ENCODE data around the gene TRPC3.
A peak's percentile ranks its signal among the peaks of the same experiment; 100 is the strongest.
"Not testable (repeated sequence)": the region's sequence is repeated elsewhere in the genome, so short reads cannot be mapped to it uniquely, and the experiment has no call there.

TRPC3 gene

GRCh38 chr4:121943941-121944340 lies 7.9 kb downstream of the TRPC3 start:
- no peak for DNase-seq

- DNase-seq = no peak
These were observed 12.2 kb downstream of the TRPC3 start for GRCh38 chr4:121939690-121940089.

- DNase-seq = no peak
These were observed 13.4 kb downstream of the TRPC3 start for GRCh38 chr4:121938282-121939092.

- DNase-seq = no peak
These were observed 15.8 kb downstream of the TRPC3 start for GRCh38 chr4:121936101-121936500.

- no peak for DNase-seq
These were observed 17.2 kb downstream of the TRPC3 start for GRCh38 chr4:121934635-121935034.

- peak; percentile 10 for DNase-seq
These were observed 19.5 kb downstream of the TRPC3 start for GRCh38 chr4:121932212-121932974.

- DNase-seq = no peak
These were observed 21.6 kb downstream of the TRPC3 start for GRCh38 chr4:121930304-121930703.

- DNase-seq = no peak
These were observed 23.9 kb downstream of the TRPC3 start for GRCh38 chr4:121927948-121928347.

GRCh38 chr4:121926490-121926889 lies 25.4 kb downstream of the TRPC3 start:
- DNase-seq = not testable (repeated sequence)

- no peak for DNase-seq
These were observed 28.6 kb downstream of the TRPC3 start for GRCh38 chr4:121923306-121923705.

GRCh38 chr4:121913667-121914066 lies 38.2 kb downstream of the TRPC3 start:
- DNase-seq = no peak

GRCh38 chr4:121908346-121908745 lies 43.5 kb downstream of the TRPC3 start:
- DNase-seq = no peak

- DNase-seq = no peak
These were observed 51.5 kb downstream of the TRPC3 start for GRCh38 chr4:121900132-121900983.

- DNase-seq = no peak
These were observed 53.7 kb downstream of the TRPC3 start for GRCh38 chr4:121898150-121898549.

GRCh38 chr4:121888134-121888533 lies 63.7 kb downstream of the TRPC3 start:
- no peak for DNase-seq

GRCh38 chr4:121885115-121885514 lies 66.7 kb downstream of the TRPC3 start:
- DNase-seq = no peak

GRCh38 chr4:121881158-121881557 lies 70.7 kb downstream of the TRPC3 start:
- no peak for DNase-seq

GRCh38 chr4:121879135-121879534 lies 72.7 kb downstream of the TRPC3 start:
- DNase-seq = no peak

GRCh38 chr4:121877041-121877773 lies 74.7 kb downstream of the TRPC3 start:
- DNase-seq = no peak

GRCh38 chr4:121876070-121876469 lies 75.8 kb downstream of the TRPC3 start:
- DNase-seq = no peak

GRCh38 chr4:121875652-121876051 lies 76.2 kb downstream of the TRPC3 start:
- DNase-seq = no peak

GRCh38 chr4:121873604-121874003 lies 78.3 kb downstream of the TRPC3 start:
- DNase-seq = no peak

Measured in activated gamma-delta T cell (primary cell).